Mesenchymal stem cell (in vitro differentiated cells and primary cell): ENCODE results near the gene MYO1D.
A peak's percentile ranks its signal among the peaks of the same experiment; 100 is the strongest.

Source experiments
- DNase-seq: peaks from one replicate; pipeline ENCODE4 v3.0.0-alpha.2; 2013
- H2AFZ ChIP-seq: one replicate; pipeline ENCODE4 v1.6.1; 2013; ENCODE audit warnings: low read depth, mild to moderate bottlenecking, control low read depth, inconsistent platforms, low read length, moderate library complexity
- H2AK5ac ChIP-seq: 2 replicates; pipeline ENCODE4 v1.6.1; 2013; ENCODE audit warnings: low read length, moderate library complexity, mild to moderate bottlenecking, inconsistent platforms; ENCODE audit not compliant: severe bottlenecking
- H2BK120ac ChIP-seq: one replicate; pipeline ENCODE4 v1.6.1; 2013; ENCODE audit warnings: low read depth, mild to moderate bottlenecking, inconsistent platforms, low read length, moderate library complexity
- H2BK12ac ChIP-seq, 2 experiments: one replicate each; pipeline ENCODE4 v1.6.1; 2013; ENCODE audit warnings: inconsistent platforms in 2 of 2, low read length in 2 of 2, mild to moderate bottlenecking in 2 of 2, moderate library complexity in 2 of 2, control low read depth in 1 of 2
- H2BK15ac ChIP-seq: one replicate; pipeline ENCODE4 v1.6.1; 2013; ENCODE audit warnings: mild to moderate bottlenecking, low read depth, inconsistent platforms; ENCODE audit not compliant: poor library complexity, severe bottlenecking
- H2BK5ac ChIP-seq: 2 replicates; pipeline ENCODE4 v1.6.1; 2013; ENCODE audit warnings: low read depth, mild to moderate bottlenecking, low read length, control low read depth, inconsistent platforms; ENCODE audit not compliant: poor library complexity, severe bottlenecking
- H3K14ac ChIP-seq, 2 experiments: one replicate each; pipeline ENCODE4 v1.6.1; 2013; ENCODE audit warnings: inconsistent platforms in 2 of 2, low read length in 2 of 2, control low read depth in 1 of 2, mild to moderate bottlenecking in 1 of 2, moderate library complexity in 1 of 2
- H3K18ac ChIP-seq, 2 experiments: one replicate each; pipeline ENCODE4 v1.6.1; 2013; ENCODE audit warnings: inconsistent platforms in 2 of 2, low read length in 2 of 2, control low read depth in 1 of 2, low read depth in 1 of 2, mild to moderate bottlenecking in 1 of 2
- H3K23ac ChIP-seq, 2 experiments: one replicate each; pipeline ENCODE4 v1.6.1; 2013; ENCODE audit warnings: inconsistent platforms in 2 of 2, low read length in 2 of 2, mild to moderate bottlenecking in 2 of 2, moderate library complexity in 2 of 2, control low read depth in 1 of 2
- H3K27ac ChIP-seq: 2 replicates; pipeline ENCODE4 v1.5.1; 2013; ENCODE audit warnings: mild to moderate bottlenecking, moderate library complexity, low read length, control low read depth, inconsistent platforms; ENCODE audit not compliant: poor library complexity, severe bottlenecking
- H3K27me3 ChIP-seq, 2 experiments: 2 replicates each; pipeline versions ENCODE4 v1.6.1 to v1.7.0; 2013; ENCODE audit warnings: low read length in 2 of 2, mild to moderate bottlenecking in 2 of 2, moderate library complexity in 2 of 2, control low read depth in 1 of 2, inconsistent platforms in 1 of 2; ENCODE audit not compliant: control insufficient read depth in 1 of 2, insufficient read depth in 1 of 2
- H3K36me3 ChIP-seq, 2 experiments: 2 replicates each; pipeline versions ENCODE4 v1.6.1 to v1.7.0; 2013; ENCODE audit warnings: low read length in 2 of 2, control low read depth in 1 of 2, inconsistent platforms in 1 of 2, low read depth in 1 of 2, mild to moderate bottlenecking in 1 of 2; ENCODE audit not compliant: insufficient read depth in 2 of 2, control insufficient read depth in 1 of 2
- H3K4ac ChIP-seq, 2 experiments: one replicate each; pipeline ENCODE4 v1.6.1; 2013; ENCODE audit warnings: inconsistent platforms in 2 of 2, low read length in 2 of 2, mild to moderate bottlenecking in 2 of 2, moderate library complexity in 2 of 2, control low read depth in 1 of 2, low read depth in 1 of 2
- H3K4me1 ChIP-seq: 2 replicates; pipeline ENCODE4 v1.6.1; 2013; ENCODE audit warnings: low read depth, low read length, control low read depth; ENCODE audit not compliant: control insufficient read depth, insufficient read depth
- H3K4me2 ChIP-seq: 2 replicates; pipeline ENCODE4 v1.6.1; 2013; ENCODE audit warnings: low read length, mild to moderate bottlenecking, inconsistent platforms; ENCODE audit not compliant: poor library complexity, severe bottlenecking
- H3K4me3 ChIP-seq, 2 experiments: 2 replicates each; pipeline versions ENCODE4 v1.5.1 to v1.7.0; 2013; ENCODE audit warnings: low read length in 2 of 2, mild to moderate bottlenecking in 2 of 2, control low read depth in 1 of 2, low read depth in 1 of 2; ENCODE audit not compliant: insufficient read depth in 1 of 2
- H3K79me1 ChIP-seq: replicated peaks from 2 replicates; pipeline ENCODE4 v1.6.1; 2013; ENCODE audit warnings: mild to moderate bottlenecking, control low read depth, low read length, inconsistent platforms; ENCODE audit not compliant: poor library complexity, severe bottlenecking
- H3K9ac ChIP-seq: 2 replicates; pipeline ENCODE4 v1.7.0; 2013; ENCODE audit warnings: mild to moderate bottlenecking, low read length, moderate library complexity
- H3K9me3 ChIP-seq: 2 replicates; pipeline ENCODE4 v1.7.0; 2013; ENCODE audit warnings: mild to moderate bottlenecking, low read length; ENCODE audit not compliant: control insufficient read depth
- H4K8ac ChIP-seq: one replicate; pipeline ENCODE4 v1.6.1; 2013; ENCODE audit warnings: inconsistent platforms, mild to moderate bottlenecking, low read length, moderate library complexity
- H4K91ac ChIP-seq: one replicate; pipeline ENCODE4 v1.6.1; 2013; ENCODE audit warnings: mild to moderate bottlenecking, low read length, inconsistent platforms
- WGBS: methylation state at CpG from one replicate; pipeline ENCODE4 v1.1.7; 2013; ENCODE audit warnings: mixed read lengths; 5-methylcytosine and 5-hydroxymethylcytosine counted together

Gene MYO1D

DNA sequence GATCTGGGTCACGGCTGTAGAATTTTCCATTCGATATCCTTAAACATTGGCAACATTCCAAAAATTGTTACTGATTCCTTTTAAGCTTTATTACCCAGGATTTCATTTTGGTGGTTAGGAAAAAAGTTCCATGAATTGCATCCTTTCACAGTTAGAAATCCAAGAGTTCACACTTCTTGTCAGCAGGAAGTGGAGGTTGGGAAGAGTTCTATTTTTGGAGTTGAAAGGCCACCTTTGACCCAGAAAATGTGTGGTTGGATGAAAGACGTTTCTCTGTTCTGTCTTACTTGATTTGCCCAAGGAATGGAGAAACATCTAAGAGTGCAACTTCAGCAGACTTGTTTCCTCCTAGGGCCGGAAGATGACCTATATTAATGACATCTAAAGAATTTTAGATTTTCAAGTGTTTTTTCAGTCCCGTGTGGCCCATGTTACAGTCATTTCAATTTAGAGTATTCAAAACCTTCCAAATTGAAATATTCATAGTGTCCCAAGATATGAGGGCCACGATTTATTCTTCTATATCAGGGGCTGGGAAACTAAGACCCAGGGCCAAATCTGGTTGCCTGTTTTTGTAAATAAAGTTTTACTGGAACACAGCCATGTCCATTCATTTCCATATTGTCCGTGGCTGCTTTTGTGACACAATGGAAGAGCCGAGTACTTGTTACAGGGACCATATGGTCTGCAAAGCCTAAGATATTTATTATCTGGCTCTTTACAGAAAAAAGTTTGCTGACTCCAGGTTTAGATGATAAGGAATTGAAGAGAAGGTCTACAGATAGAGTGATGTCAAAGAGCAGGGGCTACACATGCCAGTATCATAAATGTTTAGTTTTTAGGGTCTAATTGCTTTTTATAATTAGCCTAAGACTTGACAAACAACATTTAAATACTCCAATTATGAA, 339.9 kb downstream of the MYO1D start:
- H3K9me3 ChIP-seq = no peaks in the 10 kb centered on the region
- no peak overlapping the region for H2AFZ ChIP-seq
- no peak overlapping the region for H3K9ac ChIP-seq
- peaks cover 0 to 20% of the 10 kb centered on the region in 2 experiments for H3K36me3 ChIP-seq
- WGBS = 50% methylated on average over 3 of the region's 8 CpGs
- H3K4me2 ChIP-seq = peak overlapping the region; percentile 39
- no peak overlapping the region for H4K91ac ChIP-seq
- no peaks in the 10 kb centered on the region for H3K79me1 ChIP-seq
- H3K23ac ChIP-seq = no peak overlapping the region
- no peak overlapping the region for H2AK5ac ChIP-seq
- no peak overlapping the region for H3K4me3 ChIP-seq
- no peak overlapping the region for H3K14ac ChIP-seq
- no peak overlapping the region for H3K4ac ChIP-seq
- DNase-seq = peak; percentile 88
- no peak overlapping the region for H3K18ac ChIP-seq
- H4K8ac ChIP-seq = no peak overlapping the region
- H2BK12ac ChIP-seq = no peak overlapping the region
- no peaks in the 10 kb centered on the region for H3K27me3 ChIP-seq
- peak overlapping the region; percentile 53 for H3K27ac ChIP-seq
- no peaks in the 10 kb centered on the region for H3K4me1 ChIP-seq
- no peak overlapping the region for H2BK120ac ChIP-seq
- no peak overlapping the region for H2BK5ac ChIP-seq
- no peak overlapping the region for H2BK15ac ChIP-seq

- H3K27ac ChIP-seq = no peak overlapping the region
- H2AK5ac ChIP-seq = no peak overlapping the region
- no peak overlapping the region for H3K23ac ChIP-seq
These were observed 343.6 kb downstream of the MYO1D start for GRCh38 chr17:32533296-32533695.

DNA sequence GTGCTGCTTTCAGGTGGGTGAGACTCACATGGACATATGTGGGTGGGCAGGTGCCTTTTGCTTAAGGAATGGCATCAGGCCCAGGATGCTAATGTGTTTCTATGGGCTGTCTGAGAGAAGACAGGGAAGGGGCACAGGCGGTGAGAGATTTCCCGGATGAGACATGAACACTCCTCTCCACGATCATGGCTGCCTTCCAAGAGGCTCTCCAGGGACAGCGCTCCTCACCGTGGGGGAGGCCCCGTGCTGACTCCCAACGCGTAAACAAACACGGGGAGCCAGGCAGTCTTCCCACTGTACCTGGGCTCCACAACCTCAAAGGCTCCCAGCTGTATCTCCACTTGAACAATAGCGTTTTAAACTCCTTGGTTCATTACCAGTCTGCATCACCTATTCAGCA, 347.3 kb downstream of the MYO1D start:
- H3K27ac ChIP-seq = no peak overlapping the region
- H3K4me1 ChIP-seq = peaks cover 6% of the 10 kb centered on the region
- H3K18ac ChIP-seq = no peak overlapping the region
- H2AK5ac ChIP-seq = no peak overlapping the region
- H3K4me2 ChIP-seq = no peak overlapping the region
- H3K27me3 ChIP-seq = no peaks in the 10 kb centered on the region
- no peaks in the 10 kb centered on the region for H3K9me3 ChIP-seq
- no peak overlapping the region for H4K91ac ChIP-seq
- H3K23ac ChIP-seq = no peak overlapping the region
- peaks cover 0 to 34% of the 10 kb centered on the region in 2 experiments for H3K36me3 ChIP-seq
- H2BK5ac ChIP-seq = no peak overlapping the region
- no peak overlapping the region for H2BK120ac ChIP-seq
- H2BK12ac ChIP-seq = no peak overlapping the region
- no peak overlapping the region for H3K14ac ChIP-seq
- H3K4ac ChIP-seq = no peak overlapping the region
- no peak for DNase-seq
- no peak overlapping the region for H2BK15ac ChIP-seq
- H3K4me3 ChIP-seq = no peak overlapping the region
- H3K9ac ChIP-seq = no peak overlapping the region
- H2AFZ ChIP-seq = no peak overlapping the region
- H3K79me1 ChIP-seq = no peaks in the 10 kb centered on the region
- H4K8ac ChIP-seq = no peak overlapping the region
- WGBS = 67% methylated on average over 10 of the region's 10 CpGs

More at GRCh38 chr17:32533296-32533695, 343.6 kb downstream of the MYO1D start:
- no peak overlapping the region for H2BK5ac ChIP-seq
- no peak overlapping the region for H3K4me2 ChIP-seq
- H2BK15ac ChIP-seq = no peak overlapping the region
- H2BK120ac ChIP-seq = no peak overlapping the region
- H3K9ac ChIP-seq = no peak overlapping the region
- DNase-seq = no peak
- H3K4me1 ChIP-seq = peaks cover 2% of the 10 kb centered on the region
- no peak overlapping the region for H2BK12ac ChIP-seq
- H3K14ac ChIP-seq = no peak overlapping the region
- no peak overlapping the region for H3K4ac ChIP-seq
- no peak overlapping the region for H3K18ac ChIP-seq
- no peak overlapping the region for H4K91ac ChIP-seq
- H2AFZ ChIP-seq = no peak overlapping the region
- H3K4me3 ChIP-seq = no peak overlapping the region
- H3K9me3 ChIP-seq = no peaks in the 10 kb centered on the region
- no peaks in the 10 kb centered on the region for H3K27me3 ChIP-seq
- peaks cover 0 to 26% of the 10 kb centered on the region in 2 experiments for H3K36me3 ChIP-seq
- 85% methylated on average over 3 of the region's 3 CpGs for WGBS
- no peaks in the 10 kb centered on the region for H3K79me1 ChIP-seq
- H4K8ac ChIP-seq = no peak overlapping the region

DNA sequence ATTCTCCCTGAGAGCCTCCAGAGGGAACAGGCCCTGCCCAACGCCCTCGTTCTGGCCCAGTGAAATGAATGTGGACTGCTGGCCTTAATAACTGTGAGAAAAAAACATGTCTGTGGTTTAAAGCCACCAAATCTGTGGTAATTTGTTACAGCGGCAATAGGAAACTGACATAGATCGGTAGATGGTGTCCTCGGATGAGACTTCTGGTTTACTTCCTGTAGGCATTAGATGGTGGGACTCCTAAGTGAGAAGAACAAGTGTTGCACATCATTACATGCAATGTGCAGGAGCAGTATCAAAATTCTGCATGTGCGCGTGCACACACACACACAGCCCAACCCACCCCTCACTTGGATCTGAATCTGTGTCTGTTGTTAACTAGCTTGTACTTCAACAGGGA, 348.1 kb downstream of the MYO1D start:
- Histone ChIP-seq H2AK5ac (no peak overlapping the region), H2AFZ (no peak overlapping the region), H3K4me1 (peaks cover 6% of the 10 kb centered on the region), H3K9ac (no peak overlapping the region), H3K36me3 (peaks cover 0 to 34% of the 10 kb centered on the region in 2 experiments), H3K4ac (no peak overlapping the region), H2BK120ac (no peak overlapping the region), H3K14ac (peak overlapping the region in 1 of 2 experiments; percentile 41), H3K4me3 (no peak overlapping the region), H2BK12ac (peak overlapping the region in 1 of 2 experiments; percentile 25), H4K91ac (no peak overlapping the region), H3K27me3 (no peaks in the 10 kb centered on the region), H3K23ac (no peak overlapping the region), H2BK5ac (no peak overlapping the region), H4K8ac (no peak overlapping the region), H3K79me1 (no peaks in the 10 kb centered on the region), H3K27ac (no peak overlapping the region), H2BK15ac (no peak overlapping the region), H3K9me3 (no peaks in the 10 kb centered on the region), H3K4me2 (no peak overlapping the region), H3K18ac (peak overlapping the region in 1 of 2 experiments; percentile 52)
- WGBS = 98% methylated on average over 5 of the region's 7 CpGs
- DNase-seq = no peak
